Common myeloid progenitor, CD34-positive (primary cell): Measurements from ENCODE around the gene SNRNP48.

Experiments used
- CTCF ChIA-PET: fragments of 350-600 bp; sonication (Branson Sonifier 250); formaldehyde crosslinking; loops from one replicate; lab custom pipeline; 2021; ENCODE audit warnings: antibody characterized with exemption; lab: Charles Lee
- POLR2A ChIA-PET: fragments of 350-600 bp; sonication (Branson Sonifier 250); formaldehyde crosslinking; loops from one replicate; lab custom pipeline; 2021; ENCODE audit warnings: antibody characterized with exemption; lab: Charles Lee
- DNase-seq, 3 donors: peaks; one replicate each; pipeline versions ENCODE4 v3.0.0 to v3.0.0-alpha.2; 2013
- H3K27ac ChIP-seq, 2 experiments: 1 replicate in 1 of 2; 2 replicates in 1 of 2; pipeline ENCODE4 v1.7.0; 2013; ENCODE audit warnings: inconsistent platforms in 2 of 2, low read length in 2 of 2, mild to moderate bottlenecking in 2 of 2, low read depth in 1 of 2, moderate library complexity in 1 of 2; ENCODE audit not compliant: severe bottlenecking in 2 of 2, insufficient read depth in 1 of 2, poor library complexity in 1 of 2
- H3K27me3 ChIP-seq, 5 experiments: replicated peaks in 2 of 5; 1 replicate in 3 of 5; 2 replicates in 2 of 5; pipeline versions ENCODE4 v1.6.1 to v1.7.0; 2013; ENCODE audit warnings: low read length in 4 of 5, mild to moderate bottlenecking in 2 of 5, moderate library complexity in 2 of 5, inconsistent platforms in 1 of 5; ENCODE audit not compliant: insufficient read depth in 5 of 5, control insufficient read depth in 4 of 5
- H3K36me3 ChIP-seq, 4 experiments: 1 replicate in 2 of 4; 2 replicates in 2 of 4; pipeline versions ENCODE4 v1.6.1 to v1.7.0; 2013; ENCODE audit warnings: low read length in 3 of 4, control low read depth in 1 of 4, mild to moderate bottlenecking in 1 of 4; ENCODE audit not compliant: control insufficient read depth in 4 of 4, insufficient read depth in 4 of 4
- H3K4me1 ChIP-seq, 4 experiments: 1 replicate in 3 of 4; 2 replicates in 1 of 4; pipeline versions ENCODE4 v1.6.1 to v1.7.1; 2013; ENCODE audit warnings: low read length in 3 of 4, mild to moderate bottlenecking in 3 of 4, control low read depth in 1 of 4, inconsistent platforms in 1 of 4, moderate library complexity in 1 of 4; ENCODE audit not compliant: control insufficient read depth in 4 of 4, insufficient read depth in 4 of 4; ENCODE audit errors: control extremely low read depth in 1 of 4
- H3K4me3 ChIP-seq, 7 experiments: 1 replicate in 4 of 7; 2 replicates in 3 of 7; pipeline versions ENCODE4 v1.5.1 to v1.7.0; 2013; ENCODE audit warnings: mild to moderate bottlenecking in 7 of 7, low read length in 6 of 7, moderate library complexity in 6 of 7, inconsistent platforms in 2 of 7, low read depth in 2 of 7, control low read depth in 1 of 7; ENCODE audit not compliant: insufficient read depth in 4 of 7, control insufficient read depth in 1 of 7; ENCODE audit errors: extremely low read depth in 1 of 7
- H3K9me3 ChIP-seq, 5 experiments: 1 replicate in 4 of 5; 2 replicates in 1 of 5; pipeline versions ENCODE4 v1.6.1 to v1.7.1; 2013; ENCODE audit warnings: low read length in 4 of 5, mild to moderate bottlenecking in 2 of 5, inconsistent platforms in 1 of 5, low read depth in 1 of 5, moderate library complexity in 1 of 5; ENCODE audit not compliant: control insufficient read depth in 4 of 5, insufficient read depth in 2 of 5; ENCODE audit errors: control extremely low read depth in 1 of 5
- whole genome bisulfite sequencing: methylation state at CpG from one replicate; pipeline ENCODE4 v1.1.5; 2013; ENCODE audit not compliant: insufficient coverage; 5-methylcytosine and 5-hydroxymethylcytosine counted together

The SNRNP48 gene

DNA sequence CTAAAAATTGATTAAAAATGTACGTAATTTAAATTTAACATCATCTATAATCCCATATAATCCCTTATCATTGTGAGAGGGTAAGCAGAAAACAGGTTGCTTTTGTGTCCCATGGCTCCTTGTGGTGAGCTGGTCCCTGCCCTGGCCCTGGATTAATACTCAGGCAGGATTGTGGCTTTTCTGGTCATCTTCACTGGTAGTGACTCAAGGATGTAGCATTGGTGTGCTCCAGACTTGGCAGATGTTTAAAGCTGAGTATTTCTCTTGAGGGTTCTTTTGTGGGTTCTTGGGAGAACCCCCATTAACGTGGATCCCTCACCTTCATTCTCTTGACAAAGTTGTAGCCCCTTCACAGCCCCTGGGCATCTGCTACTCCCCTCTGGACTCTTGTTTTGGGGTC is 39.3 kb downstream of the SNRNP48 start:
- DNase-seq, result no peak
- Histone ChIP-seq H3K4me3 (no peak overlapping the region), H3K9me3 (no peaks in the 10 kb centered on the region), H3K36me3 (no peaks in the 10 kb centered on the region), H3K4me1 (no peaks in the 10 kb centered on the region), H3K27ac (no peak overlapping the region), H3K27me3 (peaks cover 0 to 3% (median 0%) of the 10 kb centered on the region in 5 experiments)
- 100% methylated on average over 1 of the region's 2 CpGs for whole genome bisulfite sequencing
- CTCF ChIA-PET, result interaction anchor here (1.0 kb wide), 1 partner anchor 15 kb away, joined by 3 read pairs; no protein-coding TSS in a partner anchor
- POLR2A ChIA-PET, result no interaction called here

DNA sequence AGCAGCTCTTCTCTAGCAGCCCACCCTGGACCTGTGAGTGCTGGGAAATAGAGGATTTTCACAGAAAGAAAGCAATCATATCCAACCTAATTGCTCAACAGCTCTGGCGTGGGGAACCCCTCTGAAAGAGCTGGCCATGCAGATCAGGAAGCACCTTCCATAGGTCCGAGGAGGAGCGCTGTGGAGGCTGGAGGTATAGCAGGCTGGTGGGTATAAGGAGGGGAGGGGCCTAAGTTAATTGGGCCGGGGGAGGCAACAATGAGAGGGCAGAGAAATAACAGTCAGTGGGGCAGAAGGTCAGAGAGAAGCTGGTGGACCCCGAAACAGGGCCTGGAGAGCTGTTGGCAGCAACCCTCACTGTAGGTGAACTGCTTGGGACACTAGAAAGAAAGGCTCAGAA is 40.8 kb downstream of the SNRNP48 start:
- no peak for DNase-seq
- Histone ChIP-seq H3K36me3 (no peaks in the 10 kb centered on the region), H3K4me3 (no peak overlapping the region), H3K9me3 (no peaks in the 10 kb centered on the region), H3K27ac (no peak overlapping the region), H3K27me3 (peaks cover 0 to 3% (median 0%) of the 10 kb centered on the region in 5 experiments), H3K4me1 (no peaks in the 10 kb centered on the region)
- 95% methylated on average over 4 of the region's 5 CpGs for WGBS
- ChIA-PET POLR2A (no interaction called here), CTCF (interaction anchor here (0.6 to 1.2 kb wide), 3 partner anchors 9 to 333 kb away, joined by 3 to 5 read pairs (median 3); no protein-coding TSS in a partner anchor)

DNA sequence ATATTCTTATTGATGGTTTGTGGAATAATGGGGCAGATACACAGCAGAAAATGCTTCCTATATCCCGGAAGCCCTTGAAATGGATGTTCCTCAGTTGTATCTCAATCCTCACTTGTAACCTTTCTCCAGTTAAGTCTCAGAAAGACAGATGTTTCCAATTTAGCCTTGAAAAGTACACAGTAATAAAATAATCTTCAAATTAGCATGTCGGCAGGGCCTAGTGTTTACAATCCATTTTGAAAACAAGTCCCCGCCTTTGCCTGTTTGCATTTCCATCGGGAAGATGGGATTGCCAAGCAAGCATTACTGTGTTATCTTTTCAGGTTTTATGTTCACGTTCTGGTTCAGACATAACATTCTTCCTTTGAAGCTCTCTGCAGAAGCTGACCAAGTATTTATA is 41.5 kb downstream of the SNRNP48 start:
- Histone ChIP-seq H3K4me3 (no peak overlapping the region), H3K36me3 (no peaks in the 10 kb centered on the region), H3K4me1 (no peaks in the 10 kb centered on the region), H3K27me3 (peaks cover 0 to 3% (median 0%) of the 10 kb centered on the region in 5 experiments), H3K27ac (no peak overlapping the region), H3K9me3 (no peaks in the 10 kb centered on the region)
- 96% methylated on average over 4 of the region's 5 CpGs for WGBS
- no peak for DNase-seq
- ChIA-PET POLR2A (no interaction called here), CTCF (interaction anchor here (1.2 kb wide), 1 partner anchor 13 kb away, joined by 3 read pairs; no protein-coding TSS in a partner anchor)

DNA sequence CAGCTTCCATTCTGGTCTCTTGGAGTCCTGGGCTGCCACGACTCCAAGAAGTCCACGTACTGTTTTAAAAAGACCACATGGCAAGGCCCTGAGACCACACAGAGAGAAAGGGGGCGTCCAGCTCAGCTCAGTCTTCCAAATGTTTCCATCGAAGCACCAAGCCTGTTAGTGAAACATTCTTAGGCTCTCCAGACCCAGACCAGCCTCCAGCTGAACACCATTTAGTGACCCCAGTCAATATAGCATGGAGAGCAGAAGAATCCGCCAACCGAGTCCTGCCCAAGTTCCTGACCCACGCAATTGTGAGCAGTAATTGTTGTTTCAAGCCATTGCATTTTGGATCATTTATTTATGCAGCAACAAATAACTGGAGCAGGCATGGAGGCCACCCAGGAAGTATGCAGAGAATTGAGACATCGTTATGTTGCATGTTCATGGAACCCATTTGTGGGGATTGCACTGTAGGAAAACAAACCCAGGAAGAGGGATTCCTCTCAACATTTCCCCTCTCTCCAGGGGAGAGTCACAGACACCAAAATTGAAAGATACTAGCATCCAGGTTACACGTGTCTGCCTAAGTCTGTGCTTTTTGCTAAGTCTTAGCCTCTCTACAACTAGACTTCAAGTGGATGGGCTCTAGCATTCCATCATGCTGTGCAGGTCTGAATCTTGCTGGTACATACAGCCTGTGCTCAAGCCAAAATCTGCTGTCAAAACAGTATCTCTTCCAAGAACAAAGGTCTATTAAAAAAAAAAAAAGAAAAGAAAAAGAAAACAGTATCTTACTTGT is 42.7 kb downstream of the SNRNP48 start:
- ChIA-PET CTCF (no interaction called here), POLR2A (no interaction called here)
- H3K4me1 ChIP-seq, result no peaks in the 10 kb centered on the region
- no peak overlapping the region for H3K4me3 ChIP-seq
- no peak for DNase-seq
- no peaks in the 10 kb centered on the region for H3K9me3 ChIP-seq
- WGBS, result 92% methylated on average over 9 of the region's 9 CpGs
- no peak overlapping the region for H3K27ac ChIP-seq
- peaks cover 0 to 3% (median 0%) of the 10 kb centered on the region in 5 experiments for H3K27me3 ChIP-seq
- H3K36me3 ChIP-seq, result no peaks in the 10 kb centered on the region

DNA sequence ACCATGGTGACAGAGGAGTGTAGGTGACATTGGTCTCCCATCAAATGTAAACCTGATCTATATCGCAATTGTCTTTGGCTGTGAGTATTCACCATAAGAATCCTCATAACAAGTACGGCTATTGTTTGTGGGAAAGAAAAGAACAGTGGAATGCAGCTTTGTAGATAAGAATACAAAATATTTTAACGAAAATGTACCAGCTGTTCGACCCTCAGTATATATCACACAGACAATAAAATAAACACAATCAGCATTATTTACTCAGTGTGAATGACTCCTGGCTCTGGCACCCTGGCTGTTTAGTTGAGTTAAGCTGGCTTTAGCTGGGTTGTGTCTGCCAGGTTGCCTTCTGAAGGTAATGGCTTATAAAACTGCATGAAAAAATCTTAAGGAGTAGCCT is 43.4 kb downstream of the SNRNP48 start:
- H3K27me3 ChIP-seq, result peaks cover 0 to 3% (median 0%) of the 10 kb centered on the region in 5 experiments
- ChIA-PET CTCF (no interaction called here), POLR2A (no interaction called here)
- no peak for DNase-seq
- H3K4me3 ChIP-seq, result no peak overlapping the region
- H3K36me3 ChIP-seq, result no peaks in the 10 kb centered on the region
- H3K4me1 ChIP-seq, result no peaks in the 10 kb centered on the region
- no peaks in the 10 kb centered on the region for H3K9me3 ChIP-seq
- no CpG with 5 or more reads among the region's 4 CpGs for WGBS
- no peak overlapping the region for H3K27ac ChIP-seq

DNA sequence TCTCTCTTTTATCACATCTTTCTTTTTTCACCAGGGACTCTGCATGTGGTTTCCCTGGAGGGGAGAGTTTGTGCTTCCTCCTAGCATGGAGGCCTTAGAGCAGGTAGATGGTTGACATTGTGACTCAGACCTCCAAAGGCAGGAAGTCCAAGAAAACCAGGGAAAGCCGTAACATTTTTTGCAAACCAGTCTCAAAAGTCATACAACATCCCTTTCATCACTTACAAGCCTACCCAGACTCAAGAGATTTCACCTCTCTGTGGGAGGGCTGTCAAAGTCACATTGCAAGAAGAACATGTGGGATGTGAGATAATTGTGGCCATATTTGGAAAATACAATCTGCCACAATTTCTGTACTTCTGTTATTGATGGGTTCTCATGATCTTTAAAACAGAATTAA is 46.2 kb downstream of the SNRNP48 start:
- no peaks in the 10 kb centered on the region for H3K4me1 ChIP-seq
- H3K9me3 ChIP-seq, result no peaks in the 10 kb centered on the region
- H3K36me3 ChIP-seq, result no peaks in the 10 kb centered on the region
- no CpG with 5 or more reads among the region's 1 CpG for WGBS
- no peak overlapping the region for H3K27ac ChIP-seq
- CTCF ChIA-PET, result no interaction called here
- DNase-seq, result no peak
- peaks cover 0 to 2% (median 0%) of the 10 kb centered on the region in 5 experiments for H3K27me3 ChIP-seq
- POLR2A ChIA-PET, result no interaction called here
- no peak overlapping the region for H3K4me3 ChIP-seq

DNA sequence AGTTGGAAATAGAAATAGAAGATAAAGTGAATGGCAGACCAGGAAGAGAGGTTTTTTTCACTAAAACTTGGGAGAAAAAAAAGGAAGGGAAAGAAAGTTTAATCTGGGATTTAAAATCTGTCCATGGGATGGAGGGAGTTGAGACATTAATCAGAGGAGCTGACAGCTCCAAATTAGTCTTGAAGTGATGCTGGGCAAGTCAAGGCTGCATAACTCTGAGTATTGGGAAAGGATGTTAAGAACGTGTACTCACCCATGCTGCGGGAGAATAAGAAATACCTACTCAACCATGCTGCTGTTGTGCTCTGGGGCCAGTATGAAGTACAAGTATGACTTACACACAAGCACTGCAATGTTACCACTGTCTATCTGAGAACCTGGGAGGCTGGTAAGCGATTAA is 47.5 kb downstream of the SNRNP48 start:
- no peaks in the 10 kb centered on the region for H3K9me3 ChIP-seq
- no peak for DNase-seq
- peaks cover 0 to 2% (median 0%) of the 10 kb centered on the region in 5 experiments for H3K27me3 ChIP-seq
- no peaks in the 10 kb centered on the region for H3K4me1 ChIP-seq
- 90% methylated on average over 2 of the region's 3 CpGs for WGBS
- CTCF ChIA-PET, result no interaction called here
- H3K27ac ChIP-seq, result no peak overlapping the region
- H3K4me3 ChIP-seq, result no peak overlapping the region
- H3K36me3 ChIP-seq, result no peaks in the 10 kb centered on the region
- POLR2A ChIA-PET, result no interaction called here
